ENCODE measurements around the gene RAB3IP.

Gene RAB3IP

DNA sequence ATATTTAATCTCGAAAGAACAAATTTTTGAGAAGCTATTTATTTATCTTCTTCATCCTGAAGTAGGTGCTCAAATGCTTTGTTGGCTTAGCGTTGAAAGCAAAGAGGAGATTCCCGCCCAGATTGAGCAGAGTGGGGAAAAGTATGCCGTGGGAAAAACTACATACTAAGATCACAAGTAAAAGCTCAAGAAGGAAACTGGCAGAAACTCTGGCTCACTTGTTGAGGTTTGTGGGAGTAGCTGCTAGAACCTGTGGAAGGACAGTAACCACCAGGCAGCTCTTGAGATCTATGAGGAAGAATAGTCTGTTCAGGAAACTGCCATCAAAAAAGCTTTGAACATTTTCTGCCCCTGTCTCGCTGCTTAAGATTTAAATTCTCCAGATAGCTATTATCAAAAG is 90.2 kb downstream of the RAB3IP start:
- TF ChIP-seq EGR1 (IDR thresholded peaks at IDR 0.05) = no peak
- TF ChIP-seq, protein P1, sequence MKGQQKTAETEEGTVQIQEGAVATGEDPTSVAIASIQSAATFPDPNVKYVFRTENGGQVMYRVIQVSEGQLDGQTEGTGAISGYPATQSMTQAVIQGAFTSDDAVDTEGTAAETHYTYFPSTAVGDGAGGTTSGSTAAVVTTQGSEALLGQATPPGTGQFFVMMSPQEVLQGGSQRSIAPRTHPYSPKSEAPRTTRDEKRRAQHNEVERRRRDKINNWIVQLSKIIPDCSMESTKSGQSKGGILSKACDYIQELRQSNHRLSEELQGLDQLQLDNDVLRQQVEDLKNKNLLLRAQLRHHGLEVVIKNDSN (IDR thresholded peaks at IDR 0.05) = no peak
- TF ChIP-seq NFIC (IDR thresholded peaks at IDR 0.05) = no peak
- TF ChIP-seq CREB1 (IDR thresholded peaks at IDR 0.05; ENCODE audit: low read depth) = no peak
- TF ChIP-seq, protein P2, sequence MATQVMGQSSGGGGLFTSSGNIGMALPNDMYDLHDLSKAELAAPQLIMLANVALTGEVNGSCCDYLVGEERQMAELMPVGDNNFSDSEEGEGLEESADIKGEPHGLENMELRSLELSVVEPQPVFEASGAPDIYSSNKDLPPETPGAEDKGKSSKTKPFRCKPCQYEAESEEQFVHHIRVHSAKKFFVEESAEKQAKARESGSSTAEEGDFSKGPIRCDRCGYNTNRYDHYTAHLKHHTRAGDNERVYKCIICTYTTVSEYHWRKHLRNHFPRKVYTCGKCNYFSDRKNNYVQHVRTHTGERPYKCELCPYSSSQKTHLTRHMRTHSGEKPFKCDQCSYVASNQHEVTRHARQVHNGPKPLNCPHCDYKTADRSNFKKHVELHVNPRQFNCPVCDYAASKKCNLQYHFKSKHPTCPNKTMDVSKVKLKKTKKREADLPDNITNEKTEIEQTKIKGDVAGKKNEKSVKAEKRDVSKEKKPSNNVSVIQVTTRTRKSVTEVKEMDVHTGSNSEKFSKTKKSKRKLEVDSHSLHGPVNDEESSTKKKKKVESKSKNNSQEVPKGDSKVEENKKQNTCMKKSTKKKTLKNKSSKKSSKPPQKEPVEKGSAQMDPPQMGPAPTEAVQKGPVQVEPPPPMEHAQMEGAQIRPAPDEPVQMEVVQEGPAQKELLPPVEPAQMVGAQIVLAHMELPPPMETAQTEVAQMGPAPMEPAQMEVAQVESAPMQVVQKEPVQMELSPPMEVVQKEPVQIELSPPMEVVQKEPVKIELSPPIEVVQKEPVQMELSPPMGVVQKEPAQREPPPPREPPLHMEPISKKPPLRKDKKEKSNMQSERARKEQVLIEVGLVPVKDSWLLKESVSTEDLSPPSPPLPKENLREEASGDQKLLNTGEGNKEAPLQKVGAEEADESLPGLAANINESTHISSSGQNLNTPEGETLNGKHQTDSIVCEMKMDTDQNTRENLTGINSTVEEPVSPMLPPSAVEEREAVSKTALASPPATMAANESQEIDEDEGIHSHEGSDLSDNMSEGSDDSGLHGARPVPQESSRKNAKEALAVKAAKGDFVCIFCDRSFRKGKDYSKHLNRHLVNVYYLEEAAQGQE (IDR thresholded peaks at IDR 0.05; ENCODE audit: low read depth) = no peak
- no peak for TF ChIP-seq ZBTB7A (IDR thresholded peaks at IDR 0.05; ENCODE audit: low read depth)
- no peak for TF ChIP-seq FOXM1 (IDR thresholded peaks at IDR 0.05; ENCODE audit: borderline replicate concordance, low read depth)
- TF ChIP-seq RAD21 (IDR thresholded peaks at IDR 0.05; ENCODE audit: low read depth) = no peak
- no peak for TF ChIP-seq TAF1 (IDR thresholded peaks at IDR 0.05; ENCODE audit: low read depth)

DNA sequence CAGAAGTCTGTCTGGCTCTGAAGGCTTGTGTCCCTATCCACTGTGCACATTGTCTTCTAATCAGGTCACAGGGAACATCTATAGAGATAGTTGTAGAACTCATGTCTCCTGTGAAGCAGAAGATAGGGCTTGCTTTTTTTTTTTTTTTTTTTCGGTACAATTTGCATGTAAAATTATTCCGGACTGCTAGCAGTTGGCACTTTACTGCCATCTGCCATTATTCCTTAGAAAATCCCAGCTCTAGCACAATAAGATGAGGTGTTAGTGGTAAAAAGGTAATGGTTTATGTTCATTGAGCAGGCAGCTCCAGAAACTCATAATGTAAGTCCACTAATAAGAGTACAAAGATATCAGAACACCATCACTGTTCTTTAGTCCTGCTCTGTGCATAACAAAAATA is 95.0 kb downstream of the RAB3IP start:
- no peak for TF ChIP-seq FOXM1 (IDR thresholded peaks at IDR 0.05; ENCODE audit: borderline replicate concordance, low read depth)
- TF ChIP-seq EP300 (IDR thresholded peaks at IDR 0.05; ENCODE audit: borderline replicate concordance) = no peak
- no peak for TF ChIP-seq TCF12 (IDR thresholded peaks at IDR 0.05; ENCODE audit: low read depth)
- no peak for TF ChIP-seq ZBTB7A (IDR thresholded peaks at IDR 0.05; ENCODE audit: low read depth)
- TF ChIP-seq YY1 (IDR thresholded peaks at IDR 0.05; ENCODE audit: low read depth) = no peak
- TF ChIP-seq, protein P3, sequence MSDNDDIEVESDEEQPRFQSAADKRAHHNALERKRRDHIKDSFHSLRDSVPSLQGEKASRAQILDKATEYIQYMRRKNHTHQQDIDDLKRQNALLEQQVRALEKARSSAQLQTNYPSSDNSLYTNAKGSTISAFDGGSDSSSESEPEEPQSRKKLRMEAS (IDR thresholded peaks at IDR 0.05) = no peak
- no peak for TF ChIP-seq TEAD4 (IDR thresholded peaks at IDR 0.05)
- no peak for TF ChIP-seq EGR1 (IDR thresholded peaks at IDR 0.05)
- TF ChIP-seq TAF1 (IDR thresholded peaks at IDR 0.05; ENCODE audit: low read depth) = no peak
- no peak for TF ChIP-seq CREB1 (IDR thresholded peaks at IDR 0.05; ENCODE audit: low read depth)
- TF ChIP-seq, protein P1 (IDR thresholded peaks at IDR 0.05) = no peak
- TF ChIP-seq, protein P2 (IDR thresholded peaks at IDR 0.05; ENCODE audit: low read depth) = no peak
- no peak for TF ChIP-seq CEBPB (IDR thresholded peaks at IDR 0.05)
- no peak for TF ChIP-seq RAD21 (IDR thresholded peaks at IDR 0.05; ENCODE audit: low read depth)
- no peak for TF ChIP-seq NFIC (IDR thresholded peaks at IDR 0.05)

DNA sequence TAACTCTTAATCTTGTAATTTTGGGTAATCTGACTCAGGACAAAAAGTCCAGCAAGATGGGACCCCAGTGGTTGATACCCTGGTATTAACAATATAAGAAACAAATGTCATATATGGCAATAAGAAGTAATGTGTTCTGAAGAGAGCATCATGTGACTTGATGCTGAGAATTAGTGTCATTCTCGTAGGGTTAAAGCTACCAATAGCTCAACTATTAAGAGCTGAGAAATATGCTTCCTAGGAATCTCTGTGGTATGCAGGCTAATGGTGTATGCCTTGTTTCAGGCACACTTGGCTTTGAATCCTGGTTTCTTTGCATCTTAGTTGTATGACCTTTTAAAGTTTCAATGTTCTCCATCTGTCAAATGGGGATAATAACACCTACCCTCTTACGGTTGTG is 95.5 kb downstream of the RAB3IP start:
- TF ChIP-seq RAD21 (IDR thresholded peaks at IDR 0.05; ENCODE audit: low read depth) = no peak
- no peak for TF ChIP-seq TCF12 (IDR thresholded peaks at IDR 0.05; ENCODE audit: low read depth)
- no peak for TF ChIP-seq TEAD4 (IDR thresholded peaks at IDR 0.05)
- TF ChIP-seq EP300 (IDR thresholded peaks at IDR 0.05; ENCODE audit: borderline replicate concordance) = no peak
- TF ChIP-seq EGR1 (IDR thresholded peaks at IDR 0.05) = no peak
- no peak for TF ChIP-seq NFIC (IDR thresholded peaks at IDR 0.05)
- no peak for TF ChIP-seq YY1 (IDR thresholded peaks at IDR 0.05; ENCODE audit: low read depth)
- TF ChIP-seq FOXM1 (IDR thresholded peaks at IDR 0.05; ENCODE audit: borderline replicate concordance, low read depth) = no peak
- TF ChIP-seq TAF1 (IDR thresholded peaks at IDR 0.05; ENCODE audit: low read depth) = no peak
- no peak for TF ChIP-seq CREB1 (IDR thresholded peaks at IDR 0.05; ENCODE audit: low read depth)
- TF ChIP-seq, protein P2 (IDR thresholded peaks at IDR 0.05; ENCODE audit: low read depth) = no peak
- TF ChIP-seq, protein P3 (IDR thresholded peaks at IDR 0.05) = no peak
- TF ChIP-seq, protein P1 (IDR thresholded peaks at IDR 0.05) = no peak
- TF ChIP-seq ZBTB7A (IDR thresholded peaks at IDR 0.05; ENCODE audit: low read depth) = no peak
- no peak for TF ChIP-seq CEBPB (IDR thresholded peaks at IDR 0.05)

DNA sequence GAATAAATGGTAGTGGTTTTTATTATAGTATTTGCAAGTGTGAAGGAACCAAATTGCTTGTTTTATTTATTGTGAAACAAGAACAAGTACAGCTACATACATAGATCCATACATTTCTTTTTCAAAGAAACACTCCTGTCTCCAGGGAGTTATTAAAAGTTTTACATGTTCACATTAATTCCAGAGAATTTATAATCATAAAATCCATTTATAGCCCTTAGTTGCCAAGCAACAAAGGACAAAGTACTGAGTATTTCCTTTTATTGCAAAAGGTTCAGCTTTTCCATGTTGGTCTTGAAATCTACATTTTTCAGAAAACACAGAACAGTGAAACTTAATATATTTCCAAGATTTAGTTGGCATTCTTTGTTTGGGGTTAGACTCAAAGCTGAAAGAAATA is 95.9 kb downstream of the RAB3IP start:
- TF ChIP-seq, protein P1 (IDR thresholded peaks at IDR 0.05) = no peak
- no peak for TF ChIP-seq TAF1 (IDR thresholded peaks at IDR 0.05; ENCODE audit: low read depth)
- no peak for TF ChIP-seq YY1 (IDR thresholded peaks at IDR 0.05; ENCODE audit: low read depth)
- TF ChIP-seq TCF12 (IDR thresholded peaks at IDR 0.05; ENCODE audit: low read depth) = no peak
- TF ChIP-seq FOXM1 (IDR thresholded peaks at IDR 0.05; ENCODE audit: borderline replicate concordance, low read depth) = no peak
- no peak for TF ChIP-seq EP300 (IDR thresholded peaks at IDR 0.05; ENCODE audit: borderline replicate concordance)
- TF ChIP-seq NFIC (IDR thresholded peaks at IDR 0.05) = no peak
- TF ChIP-seq CREB1 (IDR thresholded peaks at IDR 0.05; ENCODE audit: low read depth) = no peak
- TF ChIP-seq, protein P3 (IDR thresholded peaks at IDR 0.05) = no peak
- TF ChIP-seq ZBTB7A (IDR thresholded peaks at IDR 0.05; ENCODE audit: low read depth) = no peak
- TF ChIP-seq, protein P2 (IDR thresholded peaks at IDR 0.05; ENCODE audit: low read depth) = no peak
- no peak for TF ChIP-seq RAD21 (IDR thresholded peaks at IDR 0.05; ENCODE audit: low read depth)
- no peak for TF ChIP-seq EGR1 (IDR thresholded peaks at IDR 0.05)
- TF ChIP-seq TEAD4 (IDR thresholded peaks at IDR 0.05) = no peak
- TF ChIP-seq CEBPB (IDR thresholded peaks at IDR 0.05) = no peak
